K562 (cell line): ENCODE data around the gene PRKAG2. TPM values are rescaled to one million over a fixed set of nuclear protein-coding genes. Genes with fewer than 3 reads are reported as not detected.

Experiments
- ATF3 ChIP-seq, 2 experiments: fragments of 450-650 bp in 1 of 2; sonication (generic) in 1 of 2; formaldehyde crosslinking in 1 of 2; IDR thresholded peaks in 1 of 2; conservative IDR thresholded peaks in 1 of 2; 2 replicates each; pipeline versions ENCODE4 v1.6.1 to v1.8.1; 2016 to 2023; ENCODE audit warnings: mild to moderate bottlenecking in 2 of 2, moderate library complexity in 2 of 2, inconsistent platforms in 1 of 2, missing genetic modification reagents in 1 of 2
- CHCHD3 ChIP-seq: fragments of 250-450 bp; sonication (Bioruptor Pico); IDR thresholded peaks from 2 replicates; pipeline ENCODE4 v2.1.2; 2022; ENCODE audit warnings: mild to moderate bottlenecking
- E2F4 ChIP-seq: sonication (generic); formaldehyde crosslinking; IDR thresholded peaks from 2 replicates; pipeline ENCODE4 v1.8.0; 2022; ENCODE audit warnings: mild to moderate bottlenecking, low read depth, missing genetic modification reagents
- ESRRB ChIP-seq: fragments of 250-450 bp; sonication (Bioruptor Pico); IDR thresholded peaks from 2 replicates; pipeline ENCODE4 v1.5.0; 2020; ENCODE audit warnings: mild to moderate bottlenecking, moderate library complexity, borderline replicate concordance
- REST ChIP-seq, 2 experiments: fragments of 450-650 bp; formaldehyde crosslinking in 1 of 2; IDR thresholded peaks; 2 replicates each; pipeline versions ENCODE4 v1.4.0 to v1.6.1; 2014 to 2020; ENCODE audit warnings: mild to moderate bottlenecking in 2 of 2, borderline replicate concordance in 1 of 2, low read depth in 1 of 2
- THAP12 ChIP-seq: fragments of 250-450 bp; sonication (Bioruptor Pico); IDR thresholded peaks from 2 replicates; pipeline ENCODE4 v1.9.0; 2021; ENCODE audit warnings: mild to moderate bottlenecking, inconsistent platforms
- ZBTB33 ChIP-seq: sonication (generic); formaldehyde crosslinking; IDR thresholded peaks from 2 replicates; pipeline ENCODE4 v1.8.1; 2023; ENCODE audit warnings: mild to moderate bottlenecking, missing genetic modification reagents
- ZNF583 ChIP-seq: fragments of 250-450 bp; sonication (Bioruptor Pico); IDR thresholded peaks from 2 replicates; pipeline ENCODE4 v1.4.0; 2020
- polyA plus RNA-seq, 8 experiments: library from polyadenylated mRNA; depleted of rRNA in 4 of 8; stranded (reverse) in 5 of 8; unstranded in 3 of 8; fragments of >200 nt; fragmentation: Nextera tagmentation in 2 of 8; fragmentation: Illumina TruSeq in 1 of 8; extraction: Ambion mirVana in 2 of 8; extraction: Trizol in 1 of 8; gene quantifications; 2 replicates each; pipeline versions ENCODE4 v1.2.1 to v1.2.3, GENCODE V29; 2011 to 2014; ENCODE audit warnings: inconsistent platforms in 1 of 8, missing spikeins in 1 of 8
- total RNA-seq, 7 experiments: library from RNA; depleted of rRNA in 6 of 7; stranded (reverse); fragments of >200 nt in 6 of 7; fragmentation: Illumina TruSeq in 2 of 7; extraction: Trizol in 2 of 7; gene quantifications; 2 replicates each; pipeline versions ENCODE4 v1.2.1 to v1.2.3, GENCODE V29; 2011 to 2021; ENCODE audit warnings: low replicate concordance in 1 of 7

PRKAG2 gene
- total and polyA plus RNA-seq, 9 of the 15 experiments (the other 6 are each of a cell fraction or from before 2014, with no cell fraction given), result 0.99 to 5.6 (median 3.3) TPM

- TF ChIP-seq CHCHD3 (CRISPR knock-in tag) (no peak), REST (IDR thresholded peaks at IDR 0.05; ENCODE audit: borderline replicate concordance) (no peak), REST (CRISPR knock-in tag; IDR thresholded peaks at IDR 0.05; ENCODE audit: low read depth) (no peak), ZBTB33 (CRISPR knock-in tag) (peak; percentile 95), THAP12 (CRISPR knock-in tag) (peak; percentile 28; the same call in 1 of the 2 replicates), ATF3 (IDR thresholded peaks at IDR 0.05) (no peak), ATF3 (CRISPR knock-in tag; conservative IDR thresholded peaks at IDR 0.05) (0 out of 2 replicates have a peak, but pooled peaks have one; percentile 5), ZNF583 (peak; percentile 37; the same call in 1 of the 2 replicates), E2F4 (CRISPR knock-in tag) (no peak), ESRRB (CRISPR knock-in tag) (no peak)
These were observed 356.3 kb downstream of the PRKAG2 start (continued) for GRCh38 chr7:151520419-151521261.
